Activated CD4-positive, alpha-beta T cell treated with anti-CD3 and anti-CD28 coated beads, Interleukin-2, amount 10 ng/mL, durations not matched to agents 24 days and 14 days (primary cell): ENCODE results near the gene NCAM2. TPM values are rescaled to one million over a fixed set of nuclear protein-coding genes. Genes with fewer than 3 reads are reported as not detected.
"Not testable (repeated sequence)": the region's sequence is repeated elsewhere in the genome, so short reads cannot be mapped to it uniquely, and the experiment has no call there.

Experiments
- DNase-seq: peaks from one replicate; pipeline ENCODE4 v3.0.0; 2022
- H3K27ac Mint-ChIP-seq: one replicate; pipeline ENCODE4 v1.8.0; 2022; ENCODE audit warnings: mild to moderate bottlenecking, mixed read lengths
- H3K27me3 Mint-ChIP-seq: one replicate; pipeline ENCODE4 v1.8.0; 2022; ENCODE audit warnings: mixed read lengths
- H3K36me3 Mint-ChIP-seq: one replicate; pipeline ENCODE4 v1.8.0; 2022; ENCODE audit warnings: low read depth, mild to moderate bottlenecking, mixed read lengths
- H3K4me1 Mint-ChIP-seq: one replicate; pipeline ENCODE4 v1.8.0; 2021; ENCODE audit warnings: mixed read lengths
- H3K4me3 Mint-ChIP-seq: one replicate; pipeline ENCODE4 v1.8.0; 2022; ENCODE audit warnings: mild to moderate bottlenecking, moderate library complexity, mixed read lengths
- H3K9me3 Mint-ChIP-seq: one replicate; pipeline ENCODE4 v1.8.0; 2021; ENCODE audit warnings: mixed read lengths
- intact Hi-C: fragments of 100-400 bp; cut with micrococcal nuclease; formaldehyde crosslinking; loops from one replicate; pipeline ENCODE4 v1.15.1; 2023
- total RNA-seq: library from RNA; stranded (reverse); gene quantifications from 2 replicates; pipeline ENCODE4 v1.2.3, GENCODE V29; 2022

Gene NCAM2
- total RNA-seq, 1 donor from 2014 or later: not detected

- H3K4me1 Mint-ChIP-seq, H3K9me3 Mint-ChIP-seq, DNase-seq, H3K27me3 Mint-ChIP-seq, intact Hi-C loops, H3K4me3 Mint-ChIP-seq, H3K27ac Mint-ChIP-seq, H3K36me3 Mint-ChIP-seq: not testable (repeated sequence)
These were observed 151.2 kb downstream of the NCAM2 start for GRCh38 chr21:21149445-21149844.

DNA sequence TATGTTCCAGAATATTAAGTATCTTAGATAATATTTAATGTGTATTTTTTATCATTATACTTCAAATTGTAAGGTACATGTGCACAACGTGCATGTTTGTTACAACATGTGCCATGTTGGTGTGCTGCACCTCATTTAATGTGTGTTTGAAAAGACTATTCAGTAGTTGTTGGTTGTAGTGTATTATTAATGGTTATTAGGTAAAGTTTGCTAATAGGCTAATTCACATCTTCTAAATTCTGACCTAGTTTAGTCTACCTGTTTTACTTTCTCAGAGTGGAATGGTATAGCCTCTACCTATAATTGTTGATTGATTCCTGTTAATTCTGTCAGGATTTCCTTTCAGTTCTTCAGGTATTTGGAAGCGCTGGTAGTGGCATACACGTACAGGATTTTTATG is 153.0 kb downstream of the NCAM2 start:
- no peaks in the 10 kb centered on the region for H3K4me1 Mint-ChIP-seq
- peaks cover 2% of the 10 kb centered on the region for H3K27me3 Mint-ChIP-seq
- H3K36me3 Mint-ChIP-seq: no peaks in the 10 kb centered on the region
- H3K9me3 Mint-ChIP-seq: no peaks in the 10 kb centered on the region
- DNase-seq: no peak
- no peak overlapping the region for H3K4me3 Mint-ChIP-seq
- no peak overlapping the region for H3K27ac Mint-ChIP-seq
- intact Hi-C loops: no loop called here

DNA sequence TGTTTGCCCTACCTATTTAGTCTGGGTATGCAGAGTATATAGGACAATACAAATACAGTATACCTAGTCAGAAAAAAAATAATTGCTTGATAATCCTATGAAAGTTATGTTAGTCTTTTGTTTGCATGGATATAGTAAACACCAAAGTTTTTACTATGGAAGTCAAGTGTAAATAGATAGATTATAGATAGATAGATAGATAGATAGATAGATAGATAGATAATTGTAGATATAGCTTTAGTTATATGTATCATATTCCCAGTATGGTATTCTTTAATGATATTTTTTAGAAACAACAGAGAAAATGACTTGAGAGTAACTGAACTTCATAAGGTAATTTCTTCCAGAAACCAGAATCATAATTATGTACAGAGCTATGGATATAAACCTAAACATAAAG is 158.2 kb downstream of the NCAM2 start:
- intact Hi-C loops: no loop called here
- H3K4me3 Mint-ChIP-seq: no peak overlapping the region
- no peaks in the 10 kb centered on the region for H3K36me3 Mint-ChIP-seq
- no peak for DNase-seq
- no peak overlapping the region for H3K27ac Mint-ChIP-seq
- no peaks in the 10 kb centered on the region for H3K9me3 Mint-ChIP-seq
- peaks cover 2% of the 10 kb centered on the region for H3K27me3 Mint-ChIP-seq
- no peaks in the 10 kb centered on the region for H3K4me1 Mint-ChIP-seq

GRCh38 chr21:21156957-21157356 is 158.7 kb downstream of the NCAM2 start:
- intact Hi-C loops: no loop called here
- no peak overlapping the region for H3K27ac Mint-ChIP-seq
- H3K9me3 Mint-ChIP-seq: no peaks in the 10 kb centered on the region
- no peak for DNase-seq
- H3K4me1 Mint-ChIP-seq: no peaks in the 10 kb centered on the region
- peaks cover 2% of the 10 kb centered on the region for H3K27me3 Mint-ChIP-seq
- no peak overlapping the region for H3K4me3 Mint-ChIP-seq
- H3K36me3 Mint-ChIP-seq: no peaks in the 10 kb centered on the region

DNA sequence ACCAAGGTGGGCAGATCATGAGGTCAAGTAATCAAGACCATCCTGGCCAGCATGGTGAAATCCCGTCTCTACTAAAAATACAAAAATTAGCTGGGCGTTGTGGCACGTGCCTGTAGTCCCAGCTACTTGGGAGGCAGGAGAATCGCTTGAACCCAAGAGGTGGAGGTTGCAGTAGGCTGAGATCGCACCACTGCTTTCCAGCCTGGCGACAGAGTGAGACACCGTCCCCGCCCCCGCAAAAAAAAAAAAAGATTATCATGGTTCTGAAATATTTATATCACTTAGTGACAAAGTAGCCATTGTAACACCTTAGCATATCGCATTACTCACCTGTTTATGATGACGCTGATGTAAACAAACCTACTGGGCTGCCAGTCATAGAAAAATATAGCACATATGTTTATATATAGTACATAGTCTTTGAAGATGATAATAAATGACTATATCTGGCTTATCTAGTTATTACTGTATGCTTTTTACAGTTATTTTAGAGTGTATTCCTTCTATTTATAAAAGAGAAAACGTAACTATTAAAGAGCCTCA is 160.2 kb downstream of the NCAM2 start:
- no peak overlapping the region for H3K27ac Mint-ChIP-seq
- intact Hi-C loops: no loop called here
- DNase-seq: no peak

DNA sequence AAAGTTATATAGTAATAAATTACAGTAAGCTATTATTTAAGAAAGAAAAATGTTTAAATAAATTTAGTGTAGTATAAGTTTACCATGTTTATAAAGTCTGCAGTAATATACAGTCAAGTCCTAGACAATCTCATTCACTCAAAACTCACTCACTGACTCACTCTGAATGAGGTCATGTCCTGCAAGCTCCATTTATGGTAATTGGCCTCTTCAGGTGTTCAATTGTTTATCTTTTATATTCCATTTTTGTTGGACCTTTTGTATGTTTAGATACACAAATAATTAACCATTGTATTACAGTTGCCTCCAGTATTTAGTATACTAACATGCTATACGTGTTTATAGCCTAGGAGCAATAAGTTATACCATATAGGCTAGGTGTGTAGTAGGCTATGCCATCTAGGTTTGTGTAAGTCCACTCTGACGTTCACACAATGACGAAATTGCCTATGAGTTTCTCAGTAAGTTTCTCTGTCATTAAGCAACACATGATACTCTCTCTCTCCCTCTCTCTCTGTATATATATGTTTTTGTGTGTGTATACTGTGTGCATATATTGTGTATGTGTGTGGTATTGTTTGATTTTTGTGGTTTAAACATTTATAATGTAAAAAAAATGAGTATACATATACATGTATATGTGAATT is 161.2 kb downstream of the NCAM2 start:
- Mint-ChIP-seq H3K9me3 (no peaks in the 10 kb centered on the region), H3K4me3 (no peak overlapping the region), H3K4me1 (no peaks in the 10 kb centered on the region), H3K36me3 (no peaks in the 10 kb centered on the region), H3K27ac (no peak overlapping the region), H3K27me3 (peaks cover 2% of the 10 kb centered on the region)
- intact Hi-C loops: no loop called here
- DNase-seq: no peak

More for the DNA sequence above, 160.2 kb downstream of the NCAM2 start:
- Mint-ChIP-seq H3K27me3 (peaks cover 4% of the 10 kb centered on the region), H3K36me3 (no peaks in the 10 kb centered on the region), H3K4me1 (no peaks in the 10 kb centered on the region), H3K9me3 (no peaks in the 10 kb centered on the region), H3K4me3 (no peak overlapping the region)

- no peak for DNase-seq
- Mint-ChIP-seq H3K4me1 (no peaks in the 10 kb centered on the region), H3K4me3 (no peak overlapping the region), H3K9me3 (no peaks in the 10 kb centered on the region), H3K27ac (no peak overlapping the region), H3K36me3 (no peaks in the 10 kb centered on the region), H3K27me3 (peaks cover 2% of the 10 kb centered on the region)
- intact Hi-C loops: loop anchor here (5.0 kb wide), 2 partner anchors 35 to 760 kb away; no protein-coding TSS in a partner anchor
These were observed 164.6 kb downstream of the NCAM2 start for GRCh38 chr21:21162786-21163185.

DNA sequence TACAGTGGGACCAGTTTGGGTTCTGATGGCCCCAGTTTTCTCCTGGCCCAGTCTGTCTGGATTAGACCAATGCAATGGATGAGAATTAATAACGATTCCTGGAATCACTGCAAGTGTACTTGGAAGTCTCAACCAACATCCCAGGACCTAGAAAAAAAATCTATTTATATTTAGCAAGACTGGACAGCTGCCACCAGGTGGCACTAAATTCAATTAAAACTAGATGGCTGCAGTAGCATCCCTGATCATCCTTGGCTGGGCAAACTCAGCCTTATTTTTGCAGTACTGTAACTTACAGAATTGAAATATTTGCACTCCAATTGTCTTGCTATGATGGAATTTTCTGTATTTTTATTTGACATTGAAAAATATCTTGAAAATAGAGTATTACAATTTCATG is 165.7 kb downstream of the NCAM2 start:
- peaks cover 5% of the 10 kb centered on the region for H3K27me3 Mint-ChIP-seq
- H3K4me3 Mint-ChIP-seq: no peak overlapping the region
- DNase-seq: peak; percentile 83
- intact Hi-C loops: loop anchor here (2.0 to 5.0 kb wide), 4 partner anchors 33 to 1629 kb away; no protein-coding TSS in a partner anchor
- H3K36me3 Mint-ChIP-seq: no peaks in the 10 kb centered on the region
- H3K4me1 Mint-ChIP-seq: no peaks in the 10 kb centered on the region
- H3K9me3 Mint-ChIP-seq: no peaks in the 10 kb centered on the region
- no peak overlapping the region for H3K27ac Mint-ChIP-seq

DNA sequence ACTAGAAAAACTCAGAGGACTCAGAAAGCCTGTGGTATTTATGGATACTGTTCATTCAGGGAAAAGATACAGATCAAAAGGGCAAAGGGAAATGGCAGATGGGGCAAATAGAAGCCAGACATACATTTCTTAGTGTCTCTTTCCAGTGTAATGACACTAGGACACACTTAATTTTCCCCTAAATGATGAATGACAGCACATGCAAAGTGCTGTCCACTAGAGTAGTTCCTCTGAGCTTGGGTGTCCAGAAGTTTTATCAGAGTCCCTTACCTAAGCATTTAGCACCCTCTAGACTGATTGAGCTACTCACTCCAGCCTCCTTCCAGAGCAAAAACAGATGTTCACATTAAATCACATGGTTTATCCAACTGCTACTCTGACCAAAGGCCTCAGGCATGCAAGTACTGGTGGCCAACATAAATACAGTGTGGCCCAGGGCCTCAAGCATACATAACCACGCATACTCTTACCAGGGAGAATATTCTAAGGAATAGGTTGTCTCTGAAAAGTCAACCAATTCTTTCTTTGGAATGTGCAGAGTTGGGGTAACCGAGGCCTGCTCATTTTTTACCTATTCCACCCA is 166.9 kb downstream of the NCAM2 start:
- Mint-ChIP-seq H3K27me3 (peaks cover 7% of the 10 kb centered on the region), H3K4me3 (no peak overlapping the region), H3K36me3 (no peaks in the 10 kb centered on the region), H3K27ac (no peak overlapping the region), H3K9me3 (no peaks in the 10 kb centered on the region), H3K4me1 (no peaks in the 10 kb centered on the region)
- DNase-seq: no peak
- intact Hi-C loops: loop anchor here (2.0 kb wide), 2 partner anchors 210 to 1628 kb away; no protein-coding TSS in a partner anchor

GRCh38 chr21:21174676-21175075 is 176.5 kb downstream of the NCAM2 start:
- H3K27ac Mint-ChIP-seq: no peak overlapping the region
- no peaks in the 10 kb centered on the region for H3K9me3 Mint-ChIP-seq
- intact Hi-C loops: no loop called here
- H3K4me1 Mint-ChIP-seq: peaks cover 12% of the 10 kb centered on the region
- peaks cover 4% of the 10 kb centered on the region for H3K27me3 Mint-ChIP-seq
- DNase-seq: no peak
- no peak overlapping the region for H3K4me3 Mint-ChIP-seq
- H3K36me3 Mint-ChIP-seq: no peaks in the 10 kb centered on the region

DNA sequence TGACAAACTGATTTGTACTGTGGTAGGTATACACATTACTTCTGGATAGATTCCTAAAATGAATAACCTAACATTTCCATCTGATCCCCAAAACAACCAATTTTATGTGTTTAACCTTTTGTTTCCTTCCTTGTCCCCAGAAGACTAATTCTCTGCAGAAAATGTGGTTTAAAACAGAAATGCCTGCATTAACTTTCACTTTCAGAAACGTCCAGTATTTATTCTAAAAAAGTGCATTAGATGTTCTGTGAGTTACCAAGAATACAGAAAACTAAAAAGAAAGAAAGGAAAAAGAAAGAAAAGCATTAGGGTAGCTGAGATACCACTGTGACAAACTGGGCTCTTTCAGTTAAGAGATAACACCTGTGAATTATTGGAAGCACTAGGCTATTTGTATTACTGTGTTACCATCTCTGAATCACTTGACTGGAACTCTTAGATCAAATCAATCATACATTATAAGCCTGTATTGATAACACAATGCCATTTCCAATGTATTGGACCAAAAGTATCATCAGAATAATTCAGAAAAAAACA is 177.7 kb downstream of the NCAM2 start:
- no peaks in the 10 kb centered on the region for H3K36me3 Mint-ChIP-seq
- DNase-seq: no peak
- no peaks in the 10 kb centered on the region for H3K9me3 Mint-ChIP-seq
- H3K27me3 Mint-ChIP-seq: peaks cover 4% of the 10 kb centered on the region
- peaks cover 12% of the 10 kb centered on the region for H3K4me1 Mint-ChIP-seq
- H3K27ac Mint-ChIP-seq: peak overlapping the region; percentile 5
- intact Hi-C loops: no loop called here
- H3K4me3 Mint-ChIP-seq: peak overlapping the region; percentile 49

GRCh38 chr21:21177353-21177986 is 179.3 kb downstream of the NCAM2 start:
- H3K9me3 Mint-ChIP-seq: no peaks in the 10 kb centered on the region
- no peaks in the 10 kb centered on the region for H3K36me3 Mint-ChIP-seq
- peaks cover 4% of the 10 kb centered on the region for H3K27me3 Mint-ChIP-seq
- DNase-seq: no peak
- no peak overlapping the region for H3K27ac Mint-ChIP-seq
- peaks cover 12% of the 10 kb centered on the region for H3K4me1 Mint-ChIP-seq
- H3K4me3 Mint-ChIP-seq: no peak overlapping the region
- intact Hi-C loops: no loop called here

GRCh38 chr21:21179619-21180298 is 181.6 kb downstream of the NCAM2 start:
- H3K27ac Mint-ChIP-seq: no peak overlapping the region
- no peak overlapping the region for H3K4me3 Mint-ChIP-seq
- peaks cover 13% of the 10 kb centered on the region for H3K4me1 Mint-ChIP-seq
- no peak for DNase-seq
- H3K27me3 Mint-ChIP-seq: peaks cover 4% of the 10 kb centered on the region
- H3K9me3 Mint-ChIP-seq: no peaks in the 10 kb centered on the region
- no peaks in the 10 kb centered on the region for H3K36me3 Mint-ChIP-seq
- intact Hi-C loops: no loop called here
